ENCODE results near the gene ANKRD23.
"Not testable (repeated sequence)": the region's sequence is repeated elsewhere in the genome, so short reads cannot be mapped to it uniquely, and the experiment has no call there.

Gene ANKRD23

GRCh38 chr2:96863575-96864342 lies 19.9 kb upstream of the ANKRD23 start:
- no peak for DNase-seq (ENCODE audit: low spot score)

DNA sequence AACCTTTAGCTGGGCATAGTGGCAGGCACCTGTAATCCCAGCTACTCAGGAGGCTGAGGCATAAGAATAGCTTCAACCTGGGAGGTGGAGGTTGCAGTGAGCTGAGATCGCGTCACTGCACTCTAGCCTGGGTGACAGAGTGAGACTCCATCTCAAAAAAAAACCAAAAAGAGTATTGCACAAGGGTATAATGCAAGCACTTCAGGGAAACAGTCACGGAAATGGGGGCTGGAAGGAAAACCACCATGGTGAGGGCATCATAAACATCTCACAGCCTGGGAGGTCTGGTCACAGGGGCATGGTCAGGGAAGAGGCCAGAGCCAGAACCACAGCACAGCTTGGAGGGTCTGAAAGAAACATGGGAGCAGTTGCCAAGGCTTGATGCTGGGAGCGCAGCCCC lies 19.2 kb upstream of the ANKRD23 start:
- not testable (repeated sequence) for DNase-seq (ENCODE audit: low spot score)

- no peak for DNase-seq (ENCODE audit: low spot score)
Measured at GRCh38 chr2:96861074-96861473, 17.3 kb upstream of the ANKRD23 start.

GRCh38 chr2:96860065-96861029 lies 16.5 kb upstream of the ANKRD23 start:
- no peak for DNase-seq (ENCODE audit: low spot score)

GRCh38 chr2:96859681-96860064 lies 15.9 kb upstream of the ANKRD23 start:
- DNase-seq (ENCODE audit: low spot score), result no peak

GRCh38 chr2:96859099-96859649 lies 15.4 kb upstream of the ANKRD23 start:
- no peak for DNase-seq (ENCODE audit: low spot score)

GRCh38 chr2:96857667-96858372 lies 14.0 kb upstream of the ANKRD23 start, which contains the start of gene ANKRD39:
Gene ANKRD39, minus strand, starts transcription at chr2:96858016. Its CDS starts 29 bp downstream, at chr2:96857987.
- DNase-seq (ENCODE audit: low spot score), result peak; percentile 98

DNA sequence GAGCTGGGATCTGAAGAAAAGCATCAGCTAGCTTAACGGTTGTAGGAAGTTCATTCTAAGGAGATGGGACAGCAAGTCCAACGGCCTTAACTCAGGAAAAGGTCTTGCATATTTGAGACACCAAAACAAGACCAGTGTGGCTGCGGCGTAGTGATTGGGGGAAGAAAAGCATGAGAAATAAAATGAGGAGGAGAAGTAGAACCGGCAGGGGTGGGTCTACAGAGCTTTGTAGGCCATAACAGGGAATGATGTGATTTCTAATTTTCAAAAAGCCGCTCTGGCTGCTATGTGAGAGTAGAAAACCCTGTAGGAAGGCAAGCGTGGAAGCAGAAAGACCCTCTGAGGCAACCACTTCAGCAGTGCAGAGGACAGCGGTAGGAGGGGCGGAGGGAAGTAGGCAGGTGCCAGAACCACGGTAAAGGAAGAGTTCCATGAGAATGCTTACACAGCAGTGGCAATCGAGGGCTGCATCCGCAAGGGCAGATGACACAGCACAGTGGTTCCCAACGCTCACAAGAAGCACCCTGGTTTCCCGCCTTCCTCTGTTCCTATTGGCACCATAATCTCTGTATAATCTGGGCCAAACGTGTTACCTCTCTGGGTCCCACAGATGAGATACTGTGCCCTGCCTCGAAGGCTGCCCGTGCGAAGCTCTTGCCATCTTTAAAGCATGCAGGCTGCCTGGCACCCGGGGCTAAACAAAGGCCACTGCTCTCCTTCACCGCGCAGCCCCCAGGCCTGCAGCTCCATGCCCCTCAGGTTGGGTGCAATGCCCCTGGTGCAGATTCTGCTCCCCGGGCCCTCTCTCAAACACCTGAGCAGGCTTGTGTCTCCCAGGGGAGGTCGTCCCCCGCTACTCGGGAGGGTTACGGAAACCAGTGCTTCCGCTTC lies 13.2 kb upstream of the ANKRD23 start:
- DNase-seq (ENCODE audit: low spot score), result no peak

DNA sequence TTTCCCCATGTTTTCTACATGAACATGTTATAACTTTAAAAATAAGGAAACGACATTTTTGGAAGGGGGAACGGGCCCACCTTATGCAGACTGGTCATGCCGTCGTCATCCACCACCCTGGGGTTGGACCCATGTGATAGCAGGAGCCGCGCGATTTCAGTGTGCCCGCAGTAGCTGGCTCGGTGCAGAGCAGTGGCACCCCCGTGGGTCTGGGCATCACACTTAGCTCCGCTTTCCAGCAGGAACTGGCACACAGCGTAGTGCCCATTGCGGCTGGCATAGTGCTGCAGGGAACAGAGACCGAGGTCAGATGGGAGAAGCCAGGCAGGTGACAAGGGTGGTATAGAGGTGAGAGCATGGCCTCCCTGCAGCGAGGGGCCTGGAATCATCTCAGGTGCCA lies 9.5 kb upstream of the ANKRD23 start:
- DNase-seq (ENCODE audit: low spot score), result no peak

- DNase-seq (ENCODE audit: low spot score), result no peak
Measured at GRCh38 chr2:96852667-96853066, 8.8 kb upstream of the ANKRD23 start.

DNA sequence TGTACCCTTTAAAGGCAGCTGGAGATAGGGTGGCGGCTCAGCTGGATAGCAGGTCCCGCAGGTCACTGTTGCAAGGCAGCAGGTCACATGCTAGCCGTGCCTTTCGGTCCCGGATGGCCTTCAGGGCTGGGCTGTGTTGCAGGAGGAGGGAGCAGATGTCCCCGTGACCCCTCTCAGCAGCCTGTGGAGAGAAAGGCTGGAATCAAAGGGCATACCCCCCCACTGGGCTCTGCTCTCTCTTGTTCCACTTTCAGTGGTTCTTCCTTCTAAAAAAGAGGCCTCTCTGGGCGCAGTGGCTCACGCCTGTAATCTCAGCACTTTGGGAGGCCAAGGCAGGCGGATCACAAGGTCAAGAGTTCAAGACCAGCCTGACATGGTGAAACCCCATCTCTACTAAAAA lies 4.4 kb upstream of the ANKRD23 start:
- peak; percentile 57 for DNase-seq (ENCODE audit: low spot score)

GRCh38 chr2:96847586-96847985 lies 3.8 kb upstream of the ANKRD23 start:
- no peak for DNase-seq (ENCODE audit: low spot score)

DNA sequence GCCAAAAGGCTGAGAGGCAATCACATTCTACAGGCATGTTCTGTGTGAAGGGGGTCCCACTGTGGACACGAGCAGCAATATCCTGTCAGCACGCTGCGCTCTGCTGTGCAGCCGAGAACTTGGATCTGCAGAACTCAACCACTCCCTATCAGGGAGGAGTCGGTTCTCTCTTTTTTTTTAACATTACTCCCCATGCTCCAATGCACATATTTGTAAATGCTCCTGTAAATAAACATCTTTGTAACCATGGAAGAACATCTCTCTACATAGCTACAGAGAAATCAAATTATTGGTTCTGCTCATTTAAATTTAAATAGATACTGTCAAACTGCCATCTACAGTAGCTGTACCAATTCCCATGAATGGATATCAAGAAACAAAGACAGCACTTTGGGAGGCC lies 3.0 kb upstream of the ANKRD23 start:
- no peak for DNase-seq (ENCODE audit: low spot score)

DNA sequence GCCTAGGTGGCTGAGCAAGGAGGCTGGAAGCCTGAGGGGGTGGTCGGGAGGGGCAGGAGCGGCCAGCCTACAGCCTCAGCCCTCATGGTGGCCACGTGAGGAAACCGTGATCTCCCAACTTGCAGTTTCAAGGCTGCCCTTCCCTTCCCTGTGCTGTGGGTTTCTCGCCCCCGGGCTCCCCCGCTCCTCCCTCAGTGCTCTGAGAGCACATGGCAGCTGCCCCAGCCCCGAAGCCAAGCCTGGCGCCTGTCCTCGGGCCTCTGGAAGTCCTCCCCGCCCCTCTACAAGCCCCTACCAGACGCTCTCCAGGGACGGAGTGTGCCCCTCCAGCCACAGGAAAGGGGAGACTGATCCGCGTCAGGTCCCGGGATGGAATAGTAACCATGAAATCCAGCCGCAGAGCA lies 586 bp upstream of the ANKRD23 start:
- DNase-seq (ENCODE audit: low spot score), result no peak

- DNase-seq (ENCODE audit: low spot score), result no peak
Measured at GRCh38 chr2:96842600-96842999, 1.2 kb downstream of the ANKRD23 start.

- DNase-seq (ENCODE audit: low spot score), result no peak
Measured at GRCh38 chr2:96841701-96842495, 1.9 kb downstream of the ANKRD23 start.

GRCh38 chr2:96839875-96840850 lies 3.7 kb downstream of the ANKRD23 start:
- DNase-seq (ENCODE audit: low spot score), result no peak

DNA sequence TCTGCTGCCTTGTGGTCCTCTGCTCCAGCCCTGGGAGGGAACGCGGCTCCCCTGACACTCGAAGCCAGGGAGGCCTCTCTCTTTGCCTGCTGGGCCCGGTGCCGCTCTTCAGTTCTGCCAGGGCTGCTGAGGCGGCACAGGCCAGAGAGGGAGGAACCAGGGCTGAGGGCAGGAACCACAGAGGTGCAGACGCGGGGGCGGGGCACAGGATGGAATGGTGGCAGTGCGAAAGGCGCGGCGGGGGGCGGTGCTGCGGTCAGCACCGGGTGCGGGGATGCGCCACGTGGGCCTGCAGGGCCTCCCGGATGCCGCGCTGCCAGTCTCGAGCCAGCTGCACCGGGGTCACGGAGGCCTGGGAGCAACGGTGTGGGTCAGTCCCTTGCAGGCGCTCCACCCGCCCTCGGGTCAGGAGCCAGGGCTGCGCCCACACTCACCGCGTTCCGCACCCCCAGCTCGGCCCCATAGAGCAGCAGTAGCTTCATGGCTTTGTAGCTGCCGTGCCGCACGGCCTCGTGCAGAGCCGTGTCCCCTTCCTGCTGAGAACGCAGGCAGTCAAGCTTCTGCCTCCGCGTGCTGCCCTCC lies 4.4 kb downstream of the ANKRD23 start:
- DNase-seq (ENCODE audit: low spot score), result no peak
